GM13977 (cell line): ENCODE measurements around the gene DNAH1.

ENCODE experiments used
- DNase-seq: peaks from one replicate; pipeline ENCODE4 v3.0.0; 2012; ENCODE audit warnings: low spot score
- CTCF ChIP-seq: IDR thresholded peaks from 2 replicates; pipeline ENCODE4 v1.5.1; 2012; ENCODE audit warnings: mild to moderate bottlenecking, control low read depth; ENCODE audit not compliant: insufficient read depth; ENCODE audit errors: extremely low read depth, missing control alignments
- in situ Hi-C: fragments of 300-500 bp; cut with MboI; formaldehyde crosslinking; loops from one replicate; pipeline ENCODE4 v1.12.0; 2022; ENCODE audit warnings: low sequenced_read_pairs, low pct_unique_long_range_greater_than_20kb, mixed read lengths, inconsistent platforms; ENCODE audit not compliant: unreplicated experiment

Gene DNAH1

GRCh38 chr3:52392216-52392930, 76.3 kb downstream of the DNAH1 start:
- DNase-seq: no peak
- in situ Hi-C loops: no loop called here
- TF ChIP-seq CTCF: no peak

GRCh38 chr3:52393131-52393807, 77.2 kb downstream of the DNAH1 start:
- no peak for DNase-seq
- in situ Hi-C loops: no loop called here
- TF ChIP-seq CTCF: no peak

- in situ Hi-C loops: no loop called here
- no peak for DNase-seq
Measured at GRCh38 chr3:52393959-52394670, 78.0 kb downstream of the DNAH1 start.

GRCh38 chr3:52394751-52395502, 78.8 kb downstream of the DNAH1 start:
- no peak for TF ChIP-seq CTCF
- DNase-seq: no peak
- in situ Hi-C loops: no loop called here

More at GRCh38 chr3:52393959-52394670, 78.0 kb downstream of the DNAH1 start:
- TF ChIP-seq CTCF: no peak

GRCh38 chr3:52395503-52395865, 79.4 kb downstream of the DNAH1 start:
- TF ChIP-seq CTCF: no peak
- DNase-seq: no peak
- in situ Hi-C loops: no loop called here
